SH-SY5Y (cell line): ENCODE measurements around the gene DGKG.

Experiments used
- GATA2 ChIP-seq: IDR thresholded peaks from 2 replicates; pipeline ENCODE4 v1.6.1; 2011; ENCODE audit warnings: mild to moderate bottlenecking, low read depth, low read length
- GATA3 ChIP-seq: IDR thresholded peaks from 2 replicates; pipeline ENCODE4 v1.6.1; 2011; ENCODE audit warnings: low read depth, mild to moderate bottlenecking, low read length, moderate library complexity

DNA sequence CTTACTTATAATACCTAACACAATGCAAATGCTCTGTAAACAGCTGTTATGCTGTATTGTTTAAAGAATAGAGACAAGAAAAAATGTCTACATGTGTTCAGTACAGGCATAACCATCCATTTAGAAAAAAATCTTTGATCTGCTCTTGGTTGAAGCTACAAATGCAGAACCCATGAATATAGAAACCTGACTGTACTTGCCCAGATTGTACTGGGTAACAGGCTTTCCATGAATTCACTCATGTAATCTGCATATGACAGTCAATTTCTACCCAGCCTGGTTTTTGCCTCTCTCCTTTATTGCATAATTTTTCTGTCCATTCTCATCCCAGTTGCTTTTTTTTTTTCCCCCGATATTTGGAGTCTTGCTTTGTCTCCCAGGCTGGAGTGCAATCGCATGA lies 190.5 kb downstream of the DGKG start:
- TF ChIP-seq GATA3 (no peak), GATA2 (no peak)
